GM12892 (cell line): Measurements from ENCODE around the gene OR52E1.

Experiments
- POLR2A ChIP-seq: IDR thresholded peaks from 2 replicates; pipeline ENCODE4 v1.6.1; 2011; ENCODE audit warnings: low read depth, low read length, control low read depth
- POLR2AphosphoS5 ChIP-seq: IDR thresholded peaks from 2 replicates; pipeline ENCODE4 v1.6.1; 2011; ENCODE audit warnings: low read depth, low read length, control low read depth

DNA sequence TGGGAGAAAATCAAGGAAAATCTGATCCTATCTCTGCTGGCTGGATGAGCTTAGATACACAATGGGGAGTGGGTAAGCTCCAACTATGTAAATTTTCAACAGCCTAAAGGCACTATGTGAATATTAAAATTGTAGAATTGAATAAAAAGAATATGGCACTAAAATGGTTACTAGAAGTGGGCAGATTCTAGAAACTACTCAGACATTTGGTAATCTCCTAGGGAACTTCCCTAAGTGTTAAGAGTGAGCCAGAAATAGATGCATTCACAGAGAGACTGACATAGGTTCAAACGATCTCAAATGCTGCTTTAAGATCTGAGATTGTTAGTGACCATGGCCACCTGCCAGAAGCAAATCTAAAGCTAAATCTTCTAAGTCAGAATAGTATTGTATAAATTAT lies 4.3 kb upstream of the OR52E1 start:
- TF ChIP-seq POLR2A, result no peak
- no peak for TF ChIP-seq POLR2AphosphoS5
